Neural crest cell (in vitro differentiated cells): ENCODE results near the gene AAK1. TPM values are rescaled to one million over a fixed set of nuclear protein-coding genes. Genes with fewer than 3 reads are reported as not detected.

Experiments
- DNase-seq: peaks from one replicate; pipeline ENCODE4 v3.0.0; 2021; ENCODE audit warnings: low read depth, mixed read lengths, low spot score
- H3K27ac Mint-ChIP-seq: one replicate; pipeline ENCODE4 v1.8.0; 2021; ENCODE audit warnings: mild to moderate bottlenecking, mixed read lengths; ENCODE audit not compliant: unreplicated experiment
- H3K27me3 Mint-ChIP-seq: 2 replicates; pipeline ENCODE4 v1.8.0; 2021; ENCODE audit warnings: low read depth, mild to moderate bottlenecking, mixed read lengths
- H3K36me3 Mint-ChIP-seq: 2 replicates; pipeline ENCODE4 v1.8.0; 2021; ENCODE audit warnings: low read depth, mild to moderate bottlenecking, mixed read lengths
- H3K4me1 Mint-ChIP-seq: 2 replicates; pipeline ENCODE4 v1.8.0; 2021; ENCODE audit warnings: mixed read lengths
- H3K4me3 Mint-ChIP-seq: one replicate; pipeline ENCODE4 v1.8.0; 2021; ENCODE audit warnings: mild to moderate bottlenecking, mixed read lengths
- H3K9me3 Mint-ChIP-seq: 2 replicates; pipeline ENCODE4 v1.8.0; 2021; ENCODE audit warnings: mixed read lengths
- CTCF ChIP-seq: fragments of 200-600 bp; sonication (generic); conservative IDR thresholded peaks from 2 replicates; pipeline ENCODE4 v1.5.0; 2021; ENCODE audit warnings: antibody characterized with exemption, mild to moderate bottlenecking
- total RNA-seq: library from RNA; stranded (reverse); gene quantifications from 2 replicates; pipeline ENCODE4 v1.2.1, GENCODE V29; 2021

The AAK1 gene
- total RNA-seq, 1 donor from 2014 or later = 38.8 TPM

- H3K27ac Mint-ChIP-seq = no peak overlapping the region
- no peak for DNase-seq
- H3K36me3 Mint-ChIP-seq = no peaks in the 10 kb centered on the region
- peaks cover 9% of the 10 kb centered on the region for H3K27me3 Mint-ChIP-seq
- no peak for TF ChIP-seq CTCF
- peaks cover 3% of the 10 kb centered on the region for H3K9me3 Mint-ChIP-seq
- H3K4me3 Mint-ChIP-seq = no peak overlapping the region
- H3K4me1 Mint-ChIP-seq = no peaks in the 10 kb centered on the region
Measured at GRCh38 chr2:69686813-69687212, 43.3 kb upstream of the AAK1 start.

GRCh38 chr2:69685321-69686048 lies 41.9 kb upstream of the AAK1 start:
- H3K4me3 Mint-ChIP-seq = no peak overlapping the region
- no peaks in the 10 kb centered on the region for H3K4me1 Mint-ChIP-seq
- peaks cover 2% of the 10 kb centered on the region for H3K9me3 Mint-ChIP-seq
- H3K27ac Mint-ChIP-seq = no peak overlapping the region
- no peaks in the 10 kb centered on the region for H3K36me3 Mint-ChIP-seq
- no peak for TF ChIP-seq CTCF
- no peak for DNase-seq
- peaks cover 12% of the 10 kb centered on the region for H3K27me3 Mint-ChIP-seq

- H3K27ac Mint-ChIP-seq = no peak overlapping the region
- H3K4me1 Mint-ChIP-seq = no peaks in the 10 kb centered on the region
- peaks cover 12% of the 10 kb centered on the region for H3K27me3 Mint-ChIP-seq
- no peak overlapping the region for H3K4me3 Mint-ChIP-seq
- H3K9me3 Mint-ChIP-seq = no peaks in the 10 kb centered on the region
- no peak for TF ChIP-seq CTCF
- DNase-seq = no peak
- no peaks in the 10 kb centered on the region for H3K36me3 Mint-ChIP-seq
Measured at GRCh38 chr2:69683170-69683971, 39.8 kb upstream of the AAK1 start.

GRCh38 chr2:69682525-69682924 lies 39.0 kb upstream of the AAK1 start:
- Mint-ChIP-seq H3K9me3 (no peaks in the 10 kb centered on the region), H3K36me3 (no peaks in the 10 kb centered on the region), H3K27me3 (peaks cover 12% of the 10 kb centered on the region), H3K27ac (no peak overlapping the region), H3K4me3 (no peak overlapping the region), H3K4me1 (no peaks in the 10 kb centered on the region)
- no peak for DNase-seq
- TF ChIP-seq CTCF = no peak

- Mint-ChIP-seq H3K9me3 (no peaks in the 10 kb centered on the region), H3K27me3 (peaks cover 8% of the 10 kb centered on the region), H3K27ac (no peak overlapping the region), H3K36me3 (no peaks in the 10 kb centered on the region), H3K4me1 (no peaks in the 10 kb centered on the region), H3K4me3 (no peak overlapping the region)
- DNase-seq = no peak
- TF ChIP-seq CTCF = no peak
Measured at GRCh38 chr2:69680001-69680675, 36.6 kb upstream of the AAK1 start.
